SK-N-SH (cell line): ENCODE results near the gene SLC24A3. TPM values are rescaled to one million over a fixed set of nuclear protein-coding genes. Genes with fewer than 3 reads are reported as not detected.

ENCODE experiments used
- CTCF ChIA-PET: fragments of 300-600, 350-600 bp; formaldehyde crosslinking; extraction: SDS; loops from one replicate; lab custom pipeline; 2021; lab: Yijun Ruan, JAX
- POLR2A ChIA-PET: fragments of 350-600 bp; sonication (Branson Sonifier 250); formaldehyde crosslinking; extraction: SDS; loops from one replicate; lab custom pipeline; 2020; ENCODE audit warnings: antibody characterized with exemption, inconsistent platforms; lab: Yijun Ruan, JAX
- DNase-seq: peaks from one replicate; pipeline ENCODE4 v3.0.0; 2012
- H2AFZ ChIP-seq: fragments of 200-600 bp; sonication (generic); 2 replicates; pipeline ENCODE4 v1.8.1; 2016; ENCODE audit warnings: antibody characterized with exemption, mild to moderate bottlenecking, low read depth
- H3F3A ChIP-seq: fragments of 200-600 bp; sonication (generic); replicated peaks from 2 replicates; pipeline ENCODE3; 2016; ENCODE audit warnings: antibody characterized with exemption, mild to moderate bottlenecking; ENCODE audit not compliant: insufficient read depth
- H3K27ac ChIP-seq, 2 experiments: fragments of 200-500 bp in 1 of 2; fragments of 200-600 bp in 1 of 2; sonication (Bioruptor generic) in 1 of 2; sonication (generic), shearing (Covaris generic) in 1 of 2; 2 replicates each; pipeline versions ENCODE4 v1.5.1 to v1.6.1; 2014 to 2016; ENCODE audit warnings: low read depth in 2 of 2, inconsistent platforms in 1 of 2, low read length in 1 of 2, mild to moderate bottlenecking in 1 of 2, mixed read lengths in 1 of 2
- H3K27me3 ChIP-seq: fragments of 200-600 bp; sonication (generic), shearing (Covaris generic); 2 replicates; pipeline ENCODE4 v1.6.1; 2016; ENCODE audit warnings: mixed run types; ENCODE audit not compliant: insufficient read depth
- H3K36me3 ChIP-seq, 2 experiments: fragments of 200-500 bp in 1 of 2; fragments of 200-600 bp in 1 of 2; sonication (Bioruptor generic) in 1 of 2; sonication (generic) in 1 of 2; replicated peaks in 1 of 2; 2 replicates each; pipeline versions ENCODE3 to v1.5.1; 2014 to 2016; ENCODE audit warnings: low read length in 1 of 2, mild to moderate bottlenecking in 1 of 2; ENCODE audit not compliant: insufficient read depth in 2 of 2, control insufficient read depth in 1 of 2
- H3K4me1 ChIP-seq, 2 experiments: fragments of 200-500 bp in 1 of 2; fragments of 200-600 bp in 1 of 2; sonication (Bioruptor generic) in 1 of 2; sonication (generic), shearing (Covaris generic) in 1 of 2; 2 replicates each; pipeline versions ENCODE4 v1.5.1 to v1.6.1; 2014 to 2016; ENCODE audit warnings: low read depth in 1 of 2, low read length in 1 of 2, mixed run types in 1 of 2; ENCODE audit not compliant: insufficient read depth in 2 of 2, control insufficient read depth in 1 of 2
- H3K4me2 ChIP-seq: fragments of 200-600 bp; sonication (generic), shearing (Covaris generic); 2 replicates; pipeline ENCODE4 v1.6.1; 2017; ENCODE audit warnings: mixed run types
- H3K4me3 ChIP-seq, 2 experiments: fragments of 200-500 bp in 1 of 2; fragments of 200-600 bp in 1 of 2; sonication (Bioruptor generic) in 1 of 2; sonication (generic), shearing (Covaris generic) in 1 of 2; 2 replicates each; pipeline versions ENCODE4 v1.5.1 to v1.8.1; 2014 to 2016; ENCODE audit warnings: low read depth in 2 of 2, inconsistent platforms in 1 of 2, low read length in 1 of 2, mild to moderate bottlenecking in 1 of 2, mixed read lengths in 1 of 2, moderate library complexity in 1 of 2
- H3K79me2 ChIP-seq: fragments of 200-600 bp; sonication (generic); 2 replicates; pipeline ENCODE4 v1.8.1; 2017; ENCODE audit warnings: mild to moderate bottlenecking; ENCODE audit not compliant: insufficient read depth
- H3K9ac ChIP-seq: fragments of 200-600 bp; sonication (generic); 2 replicates; pipeline ENCODE4 v1.6.1; 2017; ENCODE audit warnings: mixed run types
- H3K9me2 ChIP-seq: fragments of 200-600 bp; sonication (generic); 2 replicates; pipeline ENCODE4 v1.6.1; 2017; ENCODE audit warnings: mixed run types
- H3K9me3 ChIP-seq: fragments of 200-600 bp; sonication (generic); 2 replicates; pipeline ENCODE4 v1.6.1; 2017; ENCODE audit warnings: mixed run types, mild to moderate bottlenecking, moderate library complexity
- H4K20me1 ChIP-seq: fragments of 200-600 bp; sonication (generic); 2 replicates; pipeline ENCODE4 v1.6.1; 2017; ENCODE audit warnings: mild to moderate bottlenecking, mixed run types; ENCODE audit not compliant: insufficient read depth
- CHD2 ChIP-seq: fragments of 150-350 bp; IDR thresholded peaks from 2 replicates; pipeline ENCODE4 v1.6.1; 2018; ENCODE audit warnings: low read length; ENCODE audit not compliant: partially characterized antibody
- ELF1 ChIP-seq: IDR thresholded peaks from 2 replicates; pipeline ENCODE4 v1.4.0; 2012
- EP300 ChIP-seq, 2 experiments: IDR thresholded peaks; 2 replicates each; pipeline versions ENCODE4 v1.4.0 to v1.6.1; 2012; ENCODE audit warnings: borderline replicate concordance in 1 of 2, low read depth in 1 of 2, low read length in 1 of 2
- EZH2phosphoT487 ChIP-seq: fragments of 200-600 bp; sonication (generic); IDR thresholded peaks from 2 replicates; pipeline ENCODE4 v1.6.1; 2017; ENCODE audit warnings: low read depth, mixed run types, mild to moderate bottlenecking, antibody characterized with exemption, moderate library complexity, borderline replicate concordance
- MXI1 ChIP-seq: IDR thresholded peaks from 2 replicates; pipeline ENCODE4 v1.6.1; 2012; ENCODE audit warnings: mild to moderate bottlenecking, low read depth, low read length, improper control_type of control experiment
- POLR2AphosphoS5 ChIP-seq: IDR thresholded peaks from 2 replicates; pipeline ENCODE4 v1.6.1; 2012; ENCODE audit warnings: low read depth, low read length
- REST ChIP-seq: IDR thresholded peaks from 2 replicates; pipeline ENCODE4 v1.6.1; 2012; ENCODE audit warnings: mild to moderate bottlenecking, low read depth, low read length, moderate library complexity
- SIN3A ChIP-seq: IDR thresholded peaks from 2 replicates; pipeline ENCODE4 v1.6.1; 2012; ENCODE audit warnings: low read depth, mild to moderate bottlenecking, low read length, moderate library complexity, borderline replicate concordance
- USF1 ChIP-seq: IDR thresholded peaks from 2 replicates; pipeline ENCODE4 v1.4.0; 2012; ENCODE audit warnings: low read depth, borderline replicate concordance
- ZBTB33 ChIP-seq: IDR thresholded peaks from 2 replicates; pipeline ENCODE4 v1.4.0; 2012; ENCODE audit warnings: low read depth, borderline replicate concordance
- WGBS: methylation state at CpG from one replicate; pipeline ENCODE4 v1.1.6; 2017; ENCODE audit warnings: low lambda C conversion rate; 5-methylcytosine and 5-hydroxymethylcytosine counted together
- polyA plus RNA-seq, 3 experiments: library from polyadenylated mRNA; depleted of rRNA; stranded (reverse); fragments of >200 nt; gene quantifications; 2 replicates each; pipeline ENCODE4 v1.2.3, GENCODE V29; 2012
- TF ChIP-seq, protein P1 (sequence below): fragments of 150-350 bp; IDR thresholded peaks from 2 replicates; pipeline ENCODE4 v1.6.1; 2016; ENCODE audit warnings: mild to moderate bottlenecking, low read depth, low read length

SLC24A3 gene
- polyA plus RNA-seq, 1 of the 3 experiments (the other 2 are of a cell fraction): not detected

GRCh38 chr20:19213946-19214490 lies 1.6 kb downstream of the SLC24A3 start:
- H3K27me3 ChIP-seq: peaks cover 65% of the 10 kb centered on the region
- no peak overlapping the region for H2AFZ ChIP-seq
- H3K4me1 ChIP-seq: peaks cover 0 to 6% of the 10 kb centered on the region in 2 experiments; a peak in 1 of 4 replicates
- H3K9me2 ChIP-seq: no peaks in the 10 kb centered on the region
- H3K9ac ChIP-seq: no peak overlapping the region
- no peak overlapping the region for H3K4me3 ChIP-seq
- H3K36me3 ChIP-seq: no peaks in the 10 kb centered on the region
- H3K79me2 ChIP-seq: no peaks in the 10 kb centered on the region
- 24% methylated on average over 10 of the region's 11 CpGs for WGBS
- no peak overlapping the region for H3K27ac ChIP-seq
- no peaks in the 10 kb centered on the region for H3F3A ChIP-seq
- ChIA-PET POLR2A (no interaction called here), CTCF (no interaction called here)
- H3K4me2 ChIP-seq: no peak overlapping the region
- TF ChIP-seq, protein P1, sequence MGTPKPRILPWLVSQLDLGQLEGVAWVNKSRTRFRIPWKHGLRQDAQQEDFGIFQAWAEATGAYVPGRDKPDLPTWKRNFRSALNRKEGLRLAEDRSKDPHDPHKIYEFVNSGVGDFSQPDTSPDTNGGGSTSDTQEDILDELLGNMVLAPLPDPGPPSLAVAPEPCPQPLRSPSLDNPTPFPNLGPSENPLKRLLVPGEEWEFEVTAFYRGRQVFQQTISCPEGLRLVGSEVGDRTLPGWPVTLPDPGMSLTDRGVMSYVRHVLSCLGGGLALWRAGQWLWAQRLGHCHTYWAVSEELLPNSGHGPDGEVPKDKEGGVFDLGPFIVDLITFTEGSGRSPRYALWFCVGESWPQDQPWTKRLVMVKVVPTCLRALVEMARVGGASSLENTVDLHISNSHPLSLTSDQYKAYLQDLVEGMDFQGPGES: no peak
- TF ChIP-seq REST (no peak), EP300 (IDR thresholded peaks at IDR 0.05; ENCODE audit: borderline replicate concordance in 1 of 2, low read depth in 1 of 2, low read length in 1 of 2) (no peak), USF1 (no peak), ZBTB33 (no peak), POLR2AphosphoS5 (no peak), CHD2 (no peak), ELF1 (no peak), EZH2phosphoT487 (no peak), SIN3A (no peak), MXI1 (no peak)
- no peaks in the 10 kb centered on the region for H3K9me3 ChIP-seq
- H4K20me1 ChIP-seq: no peaks in the 10 kb centered on the region
- no peak for DNase-seq
